Measurements from ENCODE around the gene ST6GALNAC1. TPM values are rescaled to one million over a fixed set of nuclear protein-coding genes. Genes with fewer than 3 reads are reported as not detected.

ST6GALNAC1 gene
- total and polyA plus RNA-seq, 2 of the 4 experiments (the other 2 are of a cell fraction): not detected

DNA sequence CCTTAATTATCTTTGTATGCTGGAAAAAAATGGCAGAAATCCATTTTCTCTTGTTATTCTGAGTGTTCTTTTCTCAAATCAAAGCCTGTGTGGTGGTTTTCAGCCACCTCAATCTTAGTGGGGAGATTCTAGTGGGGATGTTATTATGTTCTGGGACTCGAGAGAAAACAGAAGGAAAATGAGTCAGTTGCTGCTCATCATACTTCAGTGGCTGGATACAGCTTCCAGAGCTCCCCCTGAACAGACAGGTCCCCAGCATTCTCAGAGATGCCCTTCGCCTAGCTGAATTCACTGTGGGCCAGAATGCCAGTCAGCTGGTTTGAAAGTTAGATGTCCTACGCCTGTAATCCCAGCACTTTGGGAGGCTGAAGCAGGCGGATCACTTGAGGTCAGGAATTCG is 8.5 kb downstream of the ST6GALNAC1 start:
- Histone ChIP-seq H2BK120ac (ENCODE audit: low read depth, low read length) (no peak overlapping the region), H4K20me1 (ENCODE audit: insufficient read depth, low read length) (no peaks in the 10 kb centered on the region), H2BK15ac (ENCODE audit: low read depth, low read length) (no peak overlapping the region), H3K9me3 (ENCODE audit: control insufficient read depth, insufficient read depth, low read length) (no peaks in the 10 kb centered on the region), H2AK5ac (ENCODE audit: low read depth, low read length) (no peak overlapping the region), H4K91ac (ENCODE audit: insufficient read depth, low read depth, low read length) (no peak overlapping the region), H3K9me1 (ENCODE audit: insufficient read depth, low read length) (peaks cover 7% of the 10 kb centered on the region; the same call in 1 of the 2 replicates), H3K27me3 (ENCODE audit: control insufficient read depth, insufficient read depth, low read length) (no peaks in the 10 kb centered on the region; the same call in 1 of the 2 replicates), H3K14ac (replicated peaks; ENCODE audit: low read depth, low read length) (no peak overlapping the region), H2BK5ac (ENCODE audit: low read depth, low read length, poor library complexity, severe bottlenecking) (no peak overlapping the region), H3K4me2 (ENCODE audit: low read depth, low read length) (no peak overlapping the region), H3K4me1 (ENCODE audit: control insufficient read depth, insufficient read depth, low read length) (peaks cover 6% of the 10 kb centered on the region), H4K8ac (ENCODE audit: low read depth in 2 of 2, low read length in 2 of 2) (no peak overlapping the region), H3K23ac (ENCODE audit: low read depth, low read length) (no peak overlapping the region), H3K4me3 (ENCODE audit: insufficient read depth, low read depth, low read length) (no peak overlapping the region), H3K27ac (ENCODE audit: insufficient read depth, low read length) (no peak overlapping the region), H3K18ac (ENCODE audit: low read depth, low read length) (no peak overlapping the region), H3K4ac (ENCODE audit: low read depth, low read length) (no peak overlapping the region), H3K79me1 (ENCODE audit: low read depth in 1 of 2, low read length in 2 of 2) (no peaks in the 10 kb centered on the region), H4K5ac (ENCODE audit: low read depth, low read length) (no peak overlapping the region), H2AK9ac (replicated peaks; ENCODE audit: low read depth, low read length, poor library complexity) (no peak overlapping the region), H3K36me3 (ENCODE audit: control insufficient read depth, insufficient read depth, low read length) (no peaks in the 10 kb centered on the region), H3K56ac (ENCODE audit: extremely low read depth, insufficient read depth, low read length) (no peak overlapping the region), H2AFZ (replicated peaks; ENCODE audit: low read length, poor library complexity) (no peak overlapping the region), H2BK20ac (ENCODE audit: low read depth, low read length) (no peak overlapping the region), H3K9ac (ENCODE audit: low read depth, low read length) (no peak overlapping the region)
- ATAC-seq (ENCODE audit: low read depth): peak; percentile 73
- dilution Hi-C loops (cut with HindIII; ENCODE audit: low sequenced_read_pairs, unreplicated experiment): no loop called here
- ChIA-PET POLR2A (ENCODE audit: unreplicated experiment) (no interaction called here), CTCF (no interaction called here)
- BruUV-seq (replicated peaks): no TSS peak
- DNase-seq: peak; percentile 58
- intact Hi-C loops (cut with micrococcal nuclease): no loop called here
- in situ Hi-C loops (cut with MboI; ENCODE audit: low sequenced_read_pairs): no loop called here
- TF ChIP-seq POLR2A (IDR thresholded peaks at IDR 0.05; ENCODE audit: low read depth, low read length): no peak
- TF ChIP-seq, protein P1, sequence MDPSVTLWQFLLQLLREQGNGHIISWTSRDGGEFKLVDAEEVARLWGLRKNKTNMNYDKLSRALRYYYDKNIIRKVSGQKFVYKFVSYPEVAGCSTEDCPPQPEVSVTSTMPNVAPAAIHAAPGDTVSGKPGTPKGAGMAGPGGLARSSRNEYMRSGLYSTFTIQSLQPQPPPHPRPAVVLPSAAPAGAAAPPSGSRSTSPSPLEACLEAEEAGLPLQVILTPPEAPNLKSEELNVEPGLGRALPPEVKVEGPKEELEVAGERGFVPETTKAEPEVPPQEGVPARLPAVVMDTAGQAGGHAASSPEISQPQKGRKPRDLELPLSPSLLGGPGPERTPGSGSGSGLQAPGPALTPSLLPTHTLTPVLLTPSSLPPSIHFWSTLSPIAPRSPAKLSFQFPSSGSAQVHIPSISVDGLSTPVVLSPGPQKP (IDR thresholded peaks at IDR 0.05; ENCODE audit: borderline replicate concordance, low read depth, low read length): no peak
- TF ChIP-seq FOS (IDR thresholded peaks at IDR 0.05; ENCODE audit: low read depth, low read length): no peak
- 90% methylated on average over 2 of the region's 5 CpGs; no CpG with 5 or more reads in 1 of the 2 experiments for WGBS, 2 experiments (ENCODE audit: extremely low coverage in 2 of 2, insufficient read length in 1 of 2)
